Measurements from ENCODE around the gene STEEP1. TPM values are rescaled to one million over a fixed set of nuclear protein-coding genes. Genes with fewer than 3 reads are reported as not detected.

Gene STEEP1
- total RNA-seq, 1 donor from 2014 or later, result 22.1 TPM

GRCh38 chrX:119521246-119521645 lies 44.0 kb downstream of the STEEP1 start:
- no peak for TF ChIP-seq CTCF (IDR thresholded peaks at IDR 0.05; ENCODE audit: insufficient read depth, low read depth, low read length)
- TF ChIP-seq EZH2 (IDR thresholded peaks at IDR 0.05; ENCODE audit: insufficient read depth, low read length), result no peak
- H3K27me3 Mint-ChIP-seq (ENCODE audit: low read depth, unreplicated experiment), result no peaks in the 10 kb centered on the region

GRCh38 chrX:119518371-119518770 lies 46.8 kb downstream of the STEEP1 start:
- Mint-ChIP-seq H3K4me1 (ENCODE audit: low read depth, unreplicated experiment) (no peaks in the 10 kb centered on the region), H3K27me3 (ENCODE audit: low read depth, unreplicated experiment) (peaks cover 4% of the 10 kb centered on the region), H3K27ac (ENCODE audit: unreplicated experiment) (no peak overlapping the region), H3K9me3 (ENCODE audit: unreplicated experiment) (no peaks in the 10 kb centered on the region), H3K36me3 (ENCODE audit: low read depth, unreplicated experiment) (no peaks in the 10 kb centered on the region), H3K4me3 (ENCODE audit: unreplicated experiment) (no peak overlapping the region)
- Histone ChIP-seq H3K4me2 (ENCODE audit: low read length) (no peak overlapping the region), H3K36me3 (ENCODE audit: insufficient read depth, low read length) (no peaks in the 10 kb centered on the region), H3K9me3 (ENCODE audit: insufficient read depth, low read depth, low read length) (no peaks in the 10 kb centered on the region), H3K79me2 (ENCODE audit: insufficient read depth, low read length) (no peaks in the 10 kb centered on the region), H3K27ac (ENCODE audit: low read depth, low read length) (no peak overlapping the region), H3K27me3 (ENCODE audit: insufficient read depth, low read length) (no peaks in the 10 kb centered on the region), H4K20me1 (ENCODE audit: insufficient read depth, low read length) (no peaks in the 10 kb centered on the region), H2AFZ (ENCODE audit: low read depth, low read length) (no peak overlapping the region), H3K4me1 (ENCODE audit: insufficient read depth, low read length) (no peaks in the 10 kb centered on the region), H3K4me3 (ENCODE audit: insufficient read depth, low read depth, low read length) (no peak overlapping the region), H3K9ac (ENCODE audit: low read length) (no peak overlapping the region)
- FAIRE-seq, result no peak
- no peak for DNase-seq (ENCODE audit: low read depth)
- TF ChIP-seq EZH2 (IDR thresholded peaks at IDR 0.05; ENCODE audit: insufficient read depth, low read length) (no peak), CTCF (IDR thresholded peaks at IDR 0.05; ENCODE audit: insufficient read depth, low read depth, low read length) (no peak)

More at GRCh38 chrX:119521246-119521645, 44.0 kb downstream of the STEEP1 start:
- Mint-ChIP-seq H3K9me3 (ENCODE audit: unreplicated experiment) (no peaks in the 10 kb centered on the region), H3K36me3 (ENCODE audit: low read depth, unreplicated experiment) (no peaks in the 10 kb centered on the region), H3K27ac (ENCODE audit: unreplicated experiment) (no peak overlapping the region), H3K4me3 (ENCODE audit: unreplicated experiment) (no peak overlapping the region), H3K4me1 (ENCODE audit: low read depth, unreplicated experiment) (no peaks in the 10 kb centered on the region)
- H3K9me3 ChIP-seq (ENCODE audit: insufficient read depth, low read depth, low read length), result no peaks in the 10 kb centered on the region
- H3K4me3 ChIP-seq (ENCODE audit: insufficient read depth, low read depth, low read length), result no peak overlapping the region
- DNase-seq (ENCODE audit: low read depth) (no peak), FAIRE-seq (no peak)
- H3K79me2 ChIP-seq (ENCODE audit: insufficient read depth, low read length), result no peaks in the 10 kb centered on the region
- no peak overlapping the region for H2AFZ ChIP-seq (ENCODE audit: low read depth, low read length)
- H3K27me3 ChIP-seq (ENCODE audit: insufficient read depth, low read length), result no peaks in the 10 kb centered on the region
- no peaks in the 10 kb centered on the region for H4K20me1 ChIP-seq (ENCODE audit: insufficient read depth, low read length)
- no peak overlapping the region for H3K9ac ChIP-seq (ENCODE audit: low read length)
- no peaks in the 10 kb centered on the region for H3K36me3 ChIP-seq (ENCODE audit: insufficient read depth, low read length)
- H3K27ac ChIP-seq (ENCODE audit: low read depth, low read length), result no peak overlapping the region
- H3K4me1 ChIP-seq (ENCODE audit: insufficient read depth, low read length), result no peaks in the 10 kb centered on the region
- no peak overlapping the region for H3K4me2 ChIP-seq (ENCODE audit: low read length)

- Mint-ChIP-seq H3K27ac (ENCODE audit: unreplicated experiment) (no peak overlapping the region), H3K36me3 (ENCODE audit: low read depth, unreplicated experiment) (no peaks in the 10 kb centered on the region), H3K4me3 (ENCODE audit: unreplicated experiment) (no peak overlapping the region), H3K9me3 (ENCODE audit: unreplicated experiment) (no peaks in the 10 kb centered on the region), H3K27me3 (ENCODE audit: low read depth, unreplicated experiment) (peaks cover 6% of the 10 kb centered on the region), H3K4me1 (ENCODE audit: low read depth, unreplicated experiment) (no peaks in the 10 kb centered on the region)
- Histone ChIP-seq H3K27ac (ENCODE audit: low read depth, low read length) (no peak overlapping the region), H3K4me2 (ENCODE audit: low read length) (no peak overlapping the region), H3K36me3 (ENCODE audit: insufficient read depth, low read length) (no peaks in the 10 kb centered on the region), H3K27me3 (ENCODE audit: insufficient read depth, low read length) (no peaks in the 10 kb centered on the region), H3K4me3 (ENCODE audit: insufficient read depth, low read depth, low read length) (no peak overlapping the region), H3K79me2 (ENCODE audit: insufficient read depth, low read length) (no peaks in the 10 kb centered on the region), H3K9me3 (ENCODE audit: insufficient read depth, low read depth, low read length) (no peaks in the 10 kb centered on the region), H4K20me1 (ENCODE audit: insufficient read depth, low read length) (no peaks in the 10 kb centered on the region), H2AFZ (ENCODE audit: low read depth, low read length) (peak overlapping the region; percentile 54), H3K9ac (ENCODE audit: low read length) (no peak overlapping the region), H3K4me1 (ENCODE audit: insufficient read depth, low read length) (no peaks in the 10 kb centered on the region)
- no peak for TF ChIP-seq EZH2 (IDR thresholded peaks at IDR 0.05; ENCODE audit: insufficient read depth, low read length)
- peak; percentile 60 for TF ChIP-seq CTCF (IDR thresholded peaks at IDR 0.05; ENCODE audit: insufficient read depth, low read depth, low read length)
- FAIRE-seq (peak; percentile 91), DNase-seq (ENCODE audit: low read depth) (peak; percentile 18)
These were observed 49.0 kb downstream of the STEEP1 start for GRCh38 chrX:119516157-119516702.

All from astrocyte (in vitro differentiated cells and primary cell).